A549 (cell line): Measurements from ENCODE around the gene SART3. TPM values are rescaled to one million over a fixed set of nuclear protein-coding genes. Genes with fewer than 3 reads are reported as not detected.
"Not testable (repeated sequence)": the region's sequence is repeated elsewhere in the genome, so short reads cannot be mapped to it uniquely, and the experiment has no call there.

Experiments used
- ATAC-seq, 2 experiments: fragments of 200-7000 bp in 1 of 2; fragments of >200 bp in 1 of 2; cut with Nextera tagmentation in 1 of 2; cut with Tn5 transposase in 1 of 2; 3 replicates each; pipeline versions ENCODE4 v1.8.0 to v1.9.1; 2018 to 2020; ENCODE audit warnings: mild to moderate bottlenecking in 1 of 2, moderate library complexity in 1 of 2
- CTCF ChIA-PET: fragments of 300-600 bp; sonication (Branson Sonifier 250); formaldehyde crosslinking; extraction: SDS; loops from one replicate; lab custom pipeline; 2021; ENCODE audit warnings: antibody characterized with exemption, inconsistent platforms; lab: Yijun Ruan, JAX
- POLR2A ChIA-PET: fragments of 350-600 bp; formaldehyde crosslinking; extraction: SDS; loops from one replicate; lab custom pipeline; 2021; ENCODE audit warnings: antibody characterized with exemption, inconsistent platforms; lab: Yijun Ruan, JAX
- DNase-seq, 2 experiments: peaks; one replicate each; pipeline versions ENCODE4 v3.0.0 to v3.0.0-alpha.2; 2011 to 2016; ENCODE audit warnings: low read depth in 1 of 2, low spot score in 1 of 2
- FAIRE-seq: peaks from 2 replicates; lab custom pipeline; 2011; peaks lifted over from hg19 to GRCh38; lab: Jason Lieb, UNC
- H3K27ac ChIP-seq, 2 experiments: fragments of >200 bp; sonication (Bioruptor Twin); formaldehyde crosslinking; 3 replicates each; pipeline ENCODE4 v1.5.1; 2016 to 2017
- H3K4me1 ChIP-seq: fragments of >200 bp; sonication (Bioruptor Twin); formaldehyde crosslinking; 3 replicates; pipeline ENCODE4 v1.6.1; 2016
- H3K4me2 ChIP-seq: fragments of >200 bp; sonication (Bioruptor Twin); formaldehyde crosslinking; 3 replicates; pipeline ENCODE4 v1.6.1; 2016
- H3K4me3 ChIP-seq: fragments of >200 bp; sonication (Bioruptor Twin); formaldehyde crosslinking; 3 replicates; pipeline ENCODE4 v1.5.1; 2016
- H3K9me3 ChIP-seq: fragments of >200 bp; sonication (Bioruptor Twin); formaldehyde crosslinking; 3 replicates; pipeline ENCODE4 v1.6.1; 2016
- ATOH8 ChIP-seq: fragments of 250-450 bp; sonication (Bioruptor Pico); IDR thresholded peaks from 2 replicates; pipeline ENCODE4 v1.5.0; 2020; ENCODE audit warnings: low read depth, mild to moderate bottlenecking, moderate library complexity
- BHLHE40 ChIP-seq: IDR thresholded peaks from 2 replicates; pipeline ENCODE4 v1.6.1; 2012; ENCODE audit warnings: low read depth, low read length, inconsistent platforms
- CBX2 ChIP-seq: fragments of 200-600 bp; sonication (generic); IDR thresholded peaks from 2 replicates; pipeline ENCODE4 v1.6.1; 2016; ENCODE audit warnings: low read depth, mild to moderate bottlenecking, borderline replicate concordance
- CEBPB ChIP-seq, 2 experiments: fragments of >200 bp in 1 of 2; sonication (Bioruptor Twin) in 1 of 2; formaldehyde crosslinking in 1 of 2; IDR thresholded peaks; 2 replicates each; pipeline ENCODE4 v1.6.1; 2012 to 2016
- CHD2 ChIP-seq: fragments of 150-350 bp; IDR thresholded peaks from 2 replicates; pipeline ENCODE4 v1.6.1; 2014; ENCODE audit warnings: low read length; ENCODE audit not compliant: partially characterized antibody
- CHD4 ChIP-seq: fragments of 200-600 bp; sonication (generic); IDR thresholded peaks from 2 replicates; pipeline ENCODE4 v1.6.1; 2016; ENCODE audit warnings: antibody characterized with exemption, mild to moderate bottlenecking, borderline replicate concordance
- E2F6 ChIP-seq: IDR thresholded peaks from 2 replicates; pipeline ENCODE4 v1.6.1; 2012; ENCODE audit warnings: low read depth, borderline replicate concordance
- EHMT2 ChIP-seq: fragments of 200-600 bp; sonication (generic); IDR thresholded peaks from 2 replicates; pipeline ENCODE4 v1.6.1; 2016; ENCODE audit warnings: antibody characterized with exemption, low read depth, mild to moderate bottlenecking, moderate library complexity
- ELK1 ChIP-seq: fragments of 150-350 bp; IDR thresholded peaks from 2 replicates; pipeline ENCODE4 v1.6.1; 2014; ENCODE audit warnings: low read depth, mild to moderate bottlenecking, low read length
- ESRRA ChIP-seq: fragments of 150-350 bp; IDR thresholded peaks from 2 replicates; pipeline ENCODE4 v1.6.1; 2014; ENCODE audit warnings: mild to moderate bottlenecking, low read length, borderline replicate concordance
- FOSB ChIP-seq: fragments of 250-450 bp; sonication (Bioruptor Pico); IDR thresholded peaks from 2 replicates; pipeline ENCODE4 v1.5.0; 2020; ENCODE audit warnings: mild to moderate bottlenecking, moderate library complexity
- GATA3 ChIP-seq: IDR thresholded peaks from 2 replicates; pipeline ENCODE4 v1.6.1; 2012; ENCODE audit warnings: borderline replicate concordance
- HDAC2 ChIP-seq: fragments of 200-600 bp; sonication (generic); IDR thresholded peaks from 2 replicates; pipeline ENCODE4 v1.6.1; 2016
- HEYL ChIP-seq: fragments of 250-450 bp; sonication (Bioruptor Pico); IDR thresholded peaks from 2 replicates; pipeline ENCODE4 v1.8.0; 2021; ENCODE audit warnings: mild to moderate bottlenecking, moderate library complexity
- HOXB13 ChIP-seq: fragments of 250-450 bp; sonication (Bioruptor Pico); IDR thresholded peaks from 2 replicates; pipeline ENCODE4 v1.5.0; 2020; ENCODE audit warnings: low read depth, mild to moderate bottlenecking, moderate library complexity
- HOXB5 ChIP-seq: fragments of 250-450 bp; sonication (Bioruptor Pico); IDR thresholded peaks from 2 replicates; pipeline ENCODE4 v1.5.0; 2020; ENCODE audit warnings: mild to moderate bottlenecking, moderate library complexity
- JUN ChIP-seq, 2 experiments: fragments of >200 bp; sonication (Bioruptor Twin); formaldehyde crosslinking; IDR thresholded peaks; 2 replicates in 1 of 2; 3 replicates in 1 of 2; pipeline ENCODE4 v1.6.1; 2016 to 2017
- KDM5A ChIP-seq: fragments of 200-600 bp; sonication (generic); IDR thresholded peaks from 2 replicates; pipeline ENCODE4 v1.6.1; 2016; ENCODE audit warnings: antibody characterized with exemption, mild to moderate bottlenecking
- MAX ChIP-seq: IDR thresholded peaks from 2 replicates; pipeline ENCODE4 v1.6.1; 2012
- NFE2L2 ChIP-seq: fragments of 150-350 bp; conservative IDR thresholded peaks from 2 replicates; pipeline ENCODE4 v1.6.1; 2014; ENCODE audit warnings: low read length
- POLR2A ChIP-seq: IDR thresholded peaks from 2 replicates; pipeline ENCODE4 v1.6.1; 2012; ENCODE audit warnings: mild to moderate bottlenecking, low read length
- RAD21 ChIP-seq, 2 experiments: fragments of >200 bp in 1 of 2; sonication (Bioruptor Twin) in 1 of 2; formaldehyde crosslinking in 1 of 2; IDR thresholded peaks in 1 of 2; conservative IDR thresholded peaks in 1 of 2; 2 replicates in 1 of 2; 3 replicates in 1 of 2; pipeline ENCODE4 v1.6.1; 2012 to 2018; ENCODE audit warnings: inconsistent platforms in 1 of 2
- RCOR1 ChIP-seq: fragments of 150-350 bp; IDR thresholded peaks from 2 replicates; pipeline ENCODE4 v1.6.1; 2014; ENCODE audit warnings: antibody characterized with exemption, low read length, low read depth
- SMC3 ChIP-seq: fragments of >200 bp; sonication (Bioruptor Twin); formaldehyde crosslinking; IDR thresholded peaks from 3 replicates; pipeline ENCODE4 v1.6.1; 2018; ENCODE audit warnings: inconsistent platforms
- SREBF2 ChIP-seq: fragments of 450-650 bp; IDR thresholded peaks from 2 replicates; pipeline ENCODE4 v1.6.1; 2014; ENCODE audit warnings: mild to moderate bottlenecking, moderate library complexity
- TFCP2L1 ChIP-seq: fragments of 250-450 bp; sonication (Bioruptor Pico); IDR thresholded peaks from 2 replicates; pipeline ENCODE4 v1.5.0; 2021; ENCODE audit warnings: mild to moderate bottlenecking
- TP53 ChIP-seq: fragments of 250-450 bp; sonication (Bioruptor Pico); IDR thresholded peaks from 2 replicates; pipeline ENCODE4 v1.5.0; 2021; ENCODE audit warnings: mild to moderate bottlenecking, moderate library complexity
- USF2 ChIP-seq: fragments of 450-650 bp; IDR thresholded peaks from 2 replicates; pipeline ENCODE4 v1.6.1; 2014; ENCODE audit warnings: antibody characterized with exemption
- ZFP36 ChIP-seq: fragments of 450-650 bp; IDR thresholded peaks from 2 replicates; pipeline ENCODE4 v1.6.1; 2014; ENCODE audit warnings: borderline replicate concordance; ENCODE audit not compliant: partially characterized antibody
- WGBS: methylation state at CpG from one replicate; pipeline ENCODE4 v1.1.6; 2017; ENCODE audit errors: missing lambda C conversion rate; 5-methylcytosine and 5-hydroxymethylcytosine counted together
- polyA plus RNA-seq, 4 experiments: library from polyadenylated mRNA; depleted of rRNA in 3 of 4; stranded (reverse); fragments of >200 nt; fragmentation: RNase III in 1 of 4; extraction: RNeasy Plus Mini Kit Qiagen cat#74134 plus additional on column Dnase treatment in 1 of 4; gene quantifications; 2 replicates in 3 of 4; 3 replicates in 1 of 4; pipeline ENCODE4 v1.2.3, GENCODE V29; 2011 to 2017

The SART3 gene
- polyA plus RNA-seq, 2 of the 4 experiments (the other 2 are of a cell fraction), result 52.7 to 77.2 TPM

GRCh38 chr12:108592033-108592909 lies 31.3 kb upstream of the SART3 start:
- FAIRE-seq (no peak), ATAC-seq (no peak), DNase-seq (no peak)
- H3K4me2 ChIP-seq, result no peak overlapping the region
- 84% methylated on average over 25 of the region's 25 CpGs for WGBS
- no peak overlapping the region for H3K27ac ChIP-seq
- ChIA-PET CTCF (interaction anchor here (1.1 to 17.9 kb wide), 3 partner anchors 16 to 27 kb away, joined by 4 to 166 read pairs (median 5); no protein-coding TSS in a partner anchor), POLR2A (no interaction called here)
- no peaks in the 10 kb centered on the region for H3K4me1 ChIP-seq
- no peaks in the 10 kb centered on the region for H3K9me3 ChIP-seq
- TF ChIP-seq TP53 (CRISPR knock-in tag) (no peak), E2F6 (no peak), USF2 (no peak), HOXB5 (CRISPR knock-in tag) (no peak), HOXB13 (CRISPR knock-in tag) (no peak), HEYL (CRISPR knock-in tag) (no peak), CHD4 (no peak), FOSB (CRISPR knock-in tag) (no peak), ELK1 (no peak), SMC3 (no peak), POLR2A (no peak), JUN (IDR thresholded peaks at IDR 0.05) (no peak)
- H3K4me3 ChIP-seq, result no peak overlapping the region

- ChIA-PET POLR2A (no interaction called here), CTCF (interaction anchor here (1.5 kb wide), 1 partner anchor 27 kb away, joined by 5 read pairs; no protein-coding TSS in a partner anchor)
- WGBS, result 73% methylated on average over 22 of the region's 22 CpGs
- Histone ChIP-seq H3K4me3 (no peak overlapping the region), H3K27ac (no peak overlapping the region), H3K9me3 (no peaks in the 10 kb centered on the region), H3K4me1 (no peaks in the 10 kb centered on the region), H3K4me2 (no peak overlapping the region)
- no peak for TF ChIP-seq EHMT2
- TF ChIP-seq ZFP36, result no peak
- no peak for TF ChIP-seq SREBF2
- TF ChIP-seq TFCP2L1, result no peak
- no peak for TF ChIP-seq ELK1
- no peak for TF ChIP-seq ATOH8 (CRISPR knock-in tag)
- TF ChIP-seq CHD2, result no peak
- TF ChIP-seq ESRRA, result no peak
- no peak for TF ChIP-seq MAX
- no peak for TF ChIP-seq RCOR1
- TF ChIP-seq JUN (IDR thresholded peaks at IDR 0.05), result no peak
- no peak for TF ChIP-seq CBX2
- TF ChIP-seq RAD21 (conservative IDR thresholded peaks at IDR 0.05 in 1 of 2, IDR thresholded peaks at IDR 0.05 in 1 of 2), result no peak
- TF ChIP-seq HDAC2, result no peak
- TF ChIP-seq GATA3, result no peak
- TF ChIP-seq CEBPB (IDR thresholded peaks at IDR 0.05), result no peak
- no peak for TF ChIP-seq NFE2L2
- no peak for TF ChIP-seq BHLHE40
- TF ChIP-seq KDM5A, result no peak
- no peak for TF ChIP-seq POLR2A
- FAIRE-seq (no peak), ATAC-seq (no peak), DNase-seq (no peak)
Observed at GRCh38 chr12:108591267-108591980, 30.5 kb upstream of the SART3 start.

- DNase-seq, FAIRE-seq, H3K9me3 ChIP-seq, CTCF ChIA-PET, POLR2A ChIA-PET, H3K4me3 ChIP-seq, H3K4me2 ChIP-seq, H3K27ac ChIP-seq, H3K4me1 ChIP-seq, ATAC-seq: not testable (repeated sequence)
- WGBS, result 86% methylated on average over 9 of the region's 9 CpGs
Observed at GRCh38 chr12:108590463-108590862, 29.5 kb upstream of the SART3 start.
